GM13976 (cell line): ENCODE data around the gene TMUB1.

ENCODE experiments used
- DNase-seq: peaks from one replicate; pipeline ENCODE4 v3.0.0; 2012; ENCODE audit warnings: low spot score
- in situ Hi-C: fragments of 300-500 bp; cut with MboI; formaldehyde crosslinking; loops from one replicate; pipeline ENCODE4 v1.12.0; 2022; ENCODE audit warnings: low sequenced_read_pairs, mixed read lengths, inconsistent platforms; ENCODE audit not compliant: unreplicated experiment
- TF ChIP-seq, protein P1 (sequence below): IDR thresholded peaks from 2 replicates; pipeline ENCODE4 v1.5.1; 2012; ENCODE audit warnings: borderline replicate concordance, mild to moderate bottlenecking; ENCODE audit not compliant: insufficient read depth; ENCODE audit errors: extremely low read depth, missing control alignments, control extremely low read depth

The TMUB1 gene

GRCh38 chr7:151110941-151111645 is 27.8 kb upstream of the TMUB1 start:
- DNase-seq, result peak; percentile 94
- TF ChIP-seq, protein P1, sequence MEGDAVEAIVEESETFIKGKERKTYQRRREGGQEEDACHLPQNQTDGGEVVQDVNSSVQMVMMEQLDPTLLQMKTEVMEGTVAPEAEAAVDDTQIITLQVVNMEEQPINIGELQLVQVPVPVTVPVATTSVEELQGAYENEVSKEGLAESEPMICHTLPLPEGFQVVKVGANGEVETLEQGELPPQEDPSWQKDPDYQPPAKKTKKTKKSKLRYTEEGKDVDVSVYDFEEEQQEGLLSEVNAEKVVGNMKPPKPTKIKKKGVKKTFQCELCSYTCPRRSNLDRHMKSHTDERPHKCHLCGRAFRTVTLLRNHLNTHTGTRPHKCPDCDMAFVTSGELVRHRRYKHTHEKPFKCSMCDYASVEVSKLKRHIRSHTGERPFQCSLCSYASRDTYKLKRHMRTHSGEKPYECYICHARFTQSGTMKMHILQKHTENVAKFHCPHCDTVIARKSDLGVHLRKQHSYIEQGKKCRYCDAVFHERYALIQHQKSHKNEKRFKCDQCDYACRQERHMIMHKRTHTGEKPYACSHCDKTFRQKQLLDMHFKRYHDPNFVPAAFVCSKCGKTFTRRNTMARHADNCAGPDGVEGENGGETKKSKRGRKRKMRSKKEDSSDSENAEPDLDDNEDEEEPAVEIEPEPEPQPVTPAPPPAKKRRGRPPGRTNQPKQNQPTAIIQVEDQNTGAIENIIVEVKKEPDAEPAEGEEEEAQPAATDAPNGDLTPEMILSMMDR, result peak; percentile 89

GRCh38 chr7:151110236-151110940 is 27.1 kb upstream of the TMUB1 start:
- TF ChIP-seq, protein P1, result no peak
- DNase-seq, result no peak
- in situ Hi-C loops, result no loop called here

More at GRCh38 chr7:151110941-151111645, 27.8 kb upstream of the TMUB1 start:
- in situ Hi-C loops, result no loop called here

GRCh38 chr7:151109094-151110048 is 26.1 kb upstream of the TMUB1 start:
- in situ Hi-C loops, result no loop called here
- no peak for DNase-seq
- TF ChIP-seq, protein P1, result no peak

DNA sequence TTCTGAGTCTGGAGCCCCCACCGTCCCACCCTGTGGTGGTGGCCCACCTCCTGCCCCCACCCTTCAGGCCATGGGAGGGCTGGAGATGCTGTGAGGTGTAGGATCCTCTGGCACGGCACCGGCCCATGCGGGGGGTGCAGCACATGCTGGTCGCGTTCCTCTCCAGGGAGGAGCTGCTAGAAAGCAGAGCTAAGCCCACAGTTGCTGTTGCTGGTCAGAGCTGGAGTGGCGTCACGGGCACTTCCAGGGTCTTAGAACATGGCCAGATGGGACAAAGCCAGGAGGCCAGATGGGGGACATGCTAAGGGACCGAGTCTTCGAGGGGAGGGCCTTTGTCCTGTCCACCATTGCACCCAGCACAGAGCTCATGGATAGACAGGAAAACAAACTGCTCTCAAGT is 24.6 kb upstream of the TMUB1 start:
- in situ Hi-C loops, result no loop called here
- TF ChIP-seq, protein P1, result no peak
- DNase-seq, result no peak

DNA sequence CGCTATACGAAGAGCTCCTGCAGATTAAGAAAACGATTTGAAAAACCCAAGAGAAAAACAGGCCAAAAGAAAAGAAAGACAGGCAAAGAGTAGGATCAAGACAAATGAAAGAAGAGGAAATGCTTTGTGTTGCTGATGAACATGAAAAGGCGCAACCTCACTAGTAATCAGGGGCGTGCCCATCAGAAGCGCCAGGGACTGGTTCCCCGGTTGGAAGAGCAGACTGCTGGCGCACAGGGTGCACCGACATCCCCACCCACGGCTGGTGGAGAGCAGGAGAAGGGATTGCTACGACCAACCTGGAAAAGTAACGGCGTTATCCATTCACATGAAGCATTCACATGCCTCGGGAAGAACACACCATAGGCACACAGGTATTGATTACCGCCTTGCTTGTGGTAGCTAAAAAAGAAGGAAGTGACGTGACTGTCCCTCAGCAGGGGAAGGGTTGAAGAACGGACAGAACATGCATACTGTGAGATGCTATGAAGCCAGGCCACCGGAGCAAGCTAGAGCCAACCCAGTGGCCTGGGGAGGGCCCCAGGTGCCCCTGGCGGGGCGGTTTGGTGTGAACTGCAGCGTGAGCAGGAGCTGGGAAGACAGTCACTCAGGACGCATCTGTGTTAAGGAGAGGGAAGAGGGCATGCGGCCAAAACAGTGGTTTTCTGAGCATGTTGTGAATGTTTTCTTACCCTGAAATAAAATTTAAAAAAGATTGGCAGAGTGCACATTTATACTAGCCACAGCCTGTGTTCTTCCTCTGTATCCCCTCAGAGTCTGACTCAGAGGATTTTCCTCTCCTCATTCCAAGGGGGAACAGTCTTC is 21.3 kb upstream of the TMUB1 start:
- DNase-seq, result no peak
- TF ChIP-seq, protein P1, result no peak
- in situ Hi-C loops, result no loop called here
